NCI-H510A treated with DMSO at 0.1 percent for 48 hours (cell line): ENCODE data around the gene RPS6KA2.

Experiments
- DNase-seq: peaks from one replicate; lab custom pipeline; 2025; lab: John Stamatoyannopoulos, UW

Gene RPS6KA2

DNA sequence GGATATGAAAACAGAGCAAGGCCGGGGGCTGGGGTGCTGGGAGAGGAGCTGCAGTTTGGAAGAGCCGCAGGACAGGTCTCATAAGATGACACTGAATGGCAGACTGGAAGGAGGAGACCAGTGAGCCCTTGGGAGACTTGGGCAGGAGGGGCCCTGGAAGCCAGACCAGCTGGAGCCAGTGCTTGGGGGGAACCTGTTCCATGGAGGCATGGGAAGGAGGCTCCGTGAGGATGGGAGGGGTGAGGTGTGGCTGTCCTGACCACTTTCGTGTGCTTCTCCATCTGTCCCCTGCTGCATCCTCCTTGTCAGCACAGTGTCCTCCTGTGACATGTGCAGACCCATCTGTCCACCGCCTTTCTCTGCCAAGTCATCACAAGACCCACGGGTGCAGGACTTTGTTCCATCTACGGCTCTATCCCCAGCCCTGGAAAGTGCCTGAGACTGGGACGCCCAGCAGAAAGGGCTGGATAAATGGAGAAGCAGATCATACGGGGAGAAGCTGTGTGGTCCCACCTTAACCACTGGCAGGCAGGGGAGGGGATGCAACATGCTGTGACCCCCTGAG is 159.5 kb downstream of the RPS6KA2 start:
- DNase-seq = no peak

DNA sequence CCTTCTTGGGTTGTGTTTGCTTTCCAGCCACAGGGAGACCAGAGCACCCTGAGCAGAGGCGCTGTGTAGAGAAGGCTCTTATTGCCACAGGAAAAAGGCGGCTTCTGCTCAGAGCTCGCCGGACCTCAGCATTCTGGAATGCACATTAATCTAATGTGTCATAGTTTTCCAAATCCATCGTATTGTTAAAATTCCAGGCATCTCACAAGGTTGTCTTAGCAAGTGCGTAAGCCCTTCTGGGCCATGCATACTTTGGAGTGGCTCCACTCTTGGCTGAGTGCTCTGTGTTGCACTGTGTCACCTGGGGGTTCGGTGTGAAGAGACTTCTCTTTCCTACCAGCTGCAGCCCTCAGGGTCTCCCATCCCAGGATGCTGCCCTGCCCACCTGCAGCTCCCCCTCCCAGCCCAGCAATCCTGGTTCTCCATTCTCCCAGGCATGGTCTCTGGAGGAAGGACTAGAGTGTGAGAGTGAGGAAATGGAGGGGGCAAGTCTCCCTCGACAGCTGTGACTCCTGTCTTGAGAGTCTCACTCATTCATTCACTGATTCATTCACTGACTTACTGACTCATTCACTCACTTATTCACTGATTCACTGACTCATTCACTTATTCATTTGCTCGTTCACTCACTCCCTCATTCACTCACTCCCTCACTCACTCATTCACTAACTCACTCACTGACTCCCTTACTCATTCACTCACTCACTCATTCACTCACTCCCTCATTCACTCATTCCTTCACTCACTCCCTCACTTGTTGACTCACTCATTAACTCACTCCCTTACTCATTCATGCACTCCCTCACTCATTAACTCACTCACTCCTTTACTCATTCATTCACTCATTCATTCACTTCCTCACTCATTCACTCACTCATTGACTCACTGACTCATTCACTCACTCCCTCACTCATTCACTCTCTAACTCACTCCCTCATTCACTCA is 160.6 kb downstream of the RPS6KA2 start:
- no peak for DNase-seq

DNA sequence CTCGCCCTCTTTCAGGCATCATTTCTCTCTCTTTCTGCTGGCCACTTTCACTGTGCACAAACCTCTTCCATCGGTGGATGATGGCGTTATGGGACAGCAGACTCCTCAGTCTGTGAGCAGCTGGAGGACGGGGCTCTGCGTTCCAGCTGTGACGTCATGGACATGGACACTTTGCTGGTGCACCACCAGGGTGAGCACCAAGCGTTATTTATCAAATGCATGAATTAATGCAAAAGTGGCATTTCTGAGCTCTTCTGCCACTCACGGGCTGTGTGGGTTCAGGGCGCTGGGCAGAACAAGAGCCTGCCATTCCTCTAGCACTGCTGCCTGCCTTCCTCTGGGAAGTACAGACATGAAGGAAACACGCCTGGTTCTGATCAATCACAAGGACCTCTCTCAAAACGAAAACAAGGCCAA is 161.4 kb downstream of the RPS6KA2 start:
- DNase-seq = no peak

DNA sequence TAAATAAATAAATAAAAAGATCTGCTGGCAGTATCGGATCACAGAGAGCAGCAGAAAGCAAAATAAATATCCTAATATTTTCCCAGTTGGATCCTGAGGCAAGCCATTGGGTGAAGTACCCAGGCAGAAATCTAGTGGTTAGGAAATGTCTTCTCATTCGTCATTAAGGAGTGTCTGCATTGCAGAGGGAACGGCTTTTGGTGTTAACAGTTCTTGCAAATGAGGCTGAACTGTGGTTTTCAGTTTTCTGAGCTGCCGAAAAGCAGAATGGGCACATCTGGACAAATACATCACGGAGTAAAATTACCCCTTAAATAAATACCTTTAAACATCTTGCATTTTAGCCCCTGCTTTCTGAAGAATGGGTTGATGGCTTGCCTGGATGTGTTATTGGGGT is 162.1 kb downstream of the RPS6KA2 start:
- DNase-seq = no peak

DNA sequence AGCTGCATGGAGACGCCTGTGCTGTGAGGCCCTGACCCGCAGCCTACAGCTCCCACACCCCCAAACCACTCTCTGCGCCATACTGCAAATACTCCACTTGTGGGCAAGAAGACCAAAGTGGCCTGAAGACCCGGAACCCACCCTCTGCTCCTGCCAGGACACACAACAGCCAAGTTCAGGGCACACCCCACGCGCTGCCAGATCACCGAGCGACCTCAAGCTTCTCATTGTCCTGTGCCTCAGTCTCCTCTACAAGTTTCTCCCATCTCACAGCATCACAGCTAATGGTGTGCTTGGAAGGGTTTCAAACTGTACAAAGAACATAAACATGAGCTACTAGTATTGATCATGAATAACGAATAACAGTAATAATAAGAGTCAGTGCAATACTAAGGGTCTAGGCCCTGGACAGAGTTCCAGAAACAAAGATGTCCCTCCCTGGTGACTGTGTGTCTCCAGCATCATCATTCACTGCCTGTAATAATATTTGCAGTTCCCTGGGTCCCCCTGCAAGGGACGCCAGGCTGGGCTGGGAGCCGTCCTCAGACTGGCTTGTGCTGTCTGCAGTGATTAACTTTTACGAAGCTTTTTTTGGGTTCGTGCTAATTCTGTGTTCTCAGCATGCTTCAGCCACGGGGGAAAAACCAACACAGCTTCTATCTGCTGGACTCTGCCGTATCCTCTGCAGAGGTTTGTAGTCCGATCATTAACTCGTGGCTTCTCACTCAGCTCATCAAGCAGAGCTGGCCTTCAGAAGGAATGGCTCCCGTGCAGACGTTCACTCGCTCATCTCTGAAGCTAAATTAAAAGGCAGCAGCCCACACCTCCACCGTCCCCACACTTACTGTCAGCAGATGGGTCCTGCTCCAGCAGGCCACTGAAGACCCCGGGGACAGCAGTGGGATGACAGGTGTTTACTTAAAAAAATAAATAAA is 162.7 kb downstream of the RPS6KA2 start:
- no peak for DNase-seq

- no peak for DNase-seq
Observed at GRCh38 chr6:166463359-166464067, 163.5 kb downstream of the RPS6KA2 start.

GRCh38 chr6:166462461-166463135 is 164.5 kb downstream of the RPS6KA2 start:
- DNase-seq = no peak

GRCh38 chr6:166461821-166462460 is 165.1 kb downstream of the RPS6KA2 start:
- DNase-seq = no peak

DNA sequence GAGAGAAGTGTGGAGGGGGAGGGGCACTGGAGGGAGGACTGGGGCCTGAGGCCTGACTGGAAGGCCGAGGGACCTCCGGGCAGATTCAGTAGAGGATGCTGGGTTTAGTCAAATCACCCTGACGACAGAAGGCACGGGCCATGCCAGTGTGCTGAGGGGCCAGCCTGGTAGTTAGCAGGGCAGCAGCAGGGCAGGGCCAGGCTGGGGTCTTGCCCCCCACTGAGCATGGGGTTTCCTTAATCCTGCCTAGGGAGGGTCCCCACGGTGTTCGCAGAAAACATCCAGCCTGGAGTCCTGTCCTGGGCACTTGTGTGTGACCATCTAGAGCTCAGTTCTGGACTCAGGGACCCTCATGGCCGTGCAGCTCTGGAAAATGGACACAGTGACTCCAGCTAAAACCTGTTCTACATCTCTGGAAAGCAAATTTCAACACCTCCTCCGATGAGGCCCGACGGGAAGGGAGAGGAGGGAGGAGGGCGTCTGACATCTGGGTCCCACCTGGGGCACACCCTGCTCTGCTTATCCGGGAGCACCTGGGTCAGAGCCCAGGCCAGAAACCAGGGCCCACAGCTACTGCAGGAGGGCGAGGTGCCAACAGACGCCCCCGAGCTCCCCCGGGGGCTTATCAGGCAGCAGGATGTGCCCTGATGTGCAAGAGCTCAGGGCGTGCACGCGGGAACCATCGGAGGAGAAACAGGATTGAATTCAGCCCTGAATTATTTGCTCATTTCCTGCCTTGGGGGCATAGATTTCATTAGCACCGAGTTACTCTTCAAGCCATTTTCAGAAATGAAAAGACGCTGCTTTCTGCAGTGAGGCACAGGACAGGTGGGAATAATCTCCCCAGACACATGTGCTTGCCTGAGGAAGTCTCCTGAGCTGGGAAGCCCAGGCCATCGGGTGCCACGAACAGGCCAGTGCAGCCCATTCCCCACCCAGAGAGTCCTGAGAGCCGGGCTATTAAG is 166.3 kb downstream of the RPS6KA2 start:
- no peak for DNase-seq

DNA sequence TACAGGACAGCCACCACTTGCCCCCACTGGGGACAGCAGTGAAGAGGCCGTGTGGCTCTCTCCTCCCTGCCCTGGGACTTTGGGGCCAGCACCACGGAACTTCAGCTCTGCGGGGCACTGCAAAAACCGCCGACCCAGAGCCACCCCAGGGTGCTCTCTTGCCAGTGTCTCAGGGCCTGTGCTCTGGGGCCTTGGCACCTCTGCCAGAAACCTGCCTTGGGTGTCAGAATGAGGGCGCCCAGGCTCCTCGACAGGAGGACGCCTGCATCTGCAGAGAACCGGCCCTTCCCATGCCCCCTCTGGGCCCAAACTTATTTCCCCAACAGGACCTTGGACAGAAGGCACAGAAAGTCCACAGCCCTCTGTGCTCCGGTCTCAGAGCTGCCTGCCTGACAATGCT is 167.1 kb downstream of the RPS6KA2 start:
- no peak for DNase-seq

DNA sequence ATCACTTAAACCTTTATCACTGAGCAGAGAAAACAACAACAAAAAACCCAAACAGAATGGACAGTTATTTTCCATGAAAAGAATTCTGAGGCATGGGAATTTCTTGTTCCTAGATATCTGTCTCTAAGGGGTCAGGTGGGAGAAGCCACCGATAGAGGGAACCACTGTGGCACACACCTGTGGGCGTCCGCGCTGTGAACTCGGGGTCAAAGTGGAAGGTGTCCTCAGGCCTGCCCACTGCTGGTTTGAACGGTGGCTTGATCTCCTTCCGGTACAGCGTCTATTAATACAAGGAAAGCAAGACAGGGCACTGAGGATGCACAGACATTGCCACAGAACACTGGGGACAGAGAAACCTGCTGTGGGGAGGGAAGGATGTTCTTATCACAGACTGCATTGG is 167.8 kb downstream of the RPS6KA2 start:
- DNase-seq = no peak

- no peak for DNase-seq
Observed at GRCh38 chr6:166456395-166457156, 170.5 kb downstream of the RPS6KA2 start.

- no peak for DNase-seq
Observed at GRCh38 chr6:166454692-166455515, 172.1 kb downstream of the RPS6KA2 start.

- no peak for DNase-seq
Observed at GRCh38 chr6:166453651-166454050, 173.4 kb downstream of the RPS6KA2 start.

- DNase-seq = no peak
Observed at GRCh38 chr6:166450167-166450873, 176.7 kb downstream of the RPS6KA2 start.

DNA sequence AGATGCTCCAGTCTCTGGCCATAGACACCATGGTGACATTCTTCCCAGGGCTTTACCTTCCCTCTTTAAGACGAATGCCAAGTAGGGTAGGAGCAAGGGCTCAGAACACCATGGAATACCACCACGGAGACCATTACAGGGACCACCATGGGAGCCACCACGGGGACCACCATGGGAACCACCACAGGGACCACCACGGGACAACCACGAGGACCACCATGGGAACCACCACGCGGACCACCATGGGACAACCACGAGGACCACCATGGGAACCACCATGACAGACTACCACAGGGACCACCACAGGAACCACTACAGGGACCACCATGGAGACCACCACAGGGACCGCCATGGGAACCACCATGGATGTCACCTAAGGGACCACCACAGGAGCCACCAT is 177.4 kb downstream of the RPS6KA2 start:
- no peak for DNase-seq

DNA sequence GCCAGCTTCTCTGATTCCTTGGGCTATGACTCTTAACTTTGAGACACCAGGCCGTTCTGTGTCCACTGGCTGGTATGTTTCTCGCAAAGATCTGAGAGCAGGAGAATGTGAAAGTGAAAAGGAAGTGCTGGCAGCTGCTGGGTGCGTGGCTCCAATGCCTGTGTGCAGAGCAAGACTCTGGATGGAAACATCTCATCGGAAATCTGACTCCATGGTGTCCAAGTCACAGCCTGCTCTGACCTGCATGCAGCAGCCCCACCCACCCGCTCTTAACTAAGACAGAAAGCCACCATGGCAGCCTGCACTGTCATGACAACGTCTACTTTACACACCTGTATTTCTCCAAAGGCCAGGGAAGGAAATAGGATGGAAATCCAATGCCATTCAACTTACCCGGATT is 178.0 kb downstream of the RPS6KA2 start:
- no peak for DNase-seq
